HG03064 (cell line): ENCODE data around the gene ELOVL7.
"Not testable (repeated sequence)": the region's sequence is repeated elsewhere in the genome, so short reads cannot be mapped to it uniquely, and the experiment has no call there.

Experiments
- ATAC-seq: cut with Tn5 transposase; IDR thresholded peaks from one replicate; pipeline ENCODE4 v1.9.1; 2021; ENCODE audit warnings: low read depth; ENCODE audit not compliant: unreplicated experiment

ELOVL7 gene

DNA sequence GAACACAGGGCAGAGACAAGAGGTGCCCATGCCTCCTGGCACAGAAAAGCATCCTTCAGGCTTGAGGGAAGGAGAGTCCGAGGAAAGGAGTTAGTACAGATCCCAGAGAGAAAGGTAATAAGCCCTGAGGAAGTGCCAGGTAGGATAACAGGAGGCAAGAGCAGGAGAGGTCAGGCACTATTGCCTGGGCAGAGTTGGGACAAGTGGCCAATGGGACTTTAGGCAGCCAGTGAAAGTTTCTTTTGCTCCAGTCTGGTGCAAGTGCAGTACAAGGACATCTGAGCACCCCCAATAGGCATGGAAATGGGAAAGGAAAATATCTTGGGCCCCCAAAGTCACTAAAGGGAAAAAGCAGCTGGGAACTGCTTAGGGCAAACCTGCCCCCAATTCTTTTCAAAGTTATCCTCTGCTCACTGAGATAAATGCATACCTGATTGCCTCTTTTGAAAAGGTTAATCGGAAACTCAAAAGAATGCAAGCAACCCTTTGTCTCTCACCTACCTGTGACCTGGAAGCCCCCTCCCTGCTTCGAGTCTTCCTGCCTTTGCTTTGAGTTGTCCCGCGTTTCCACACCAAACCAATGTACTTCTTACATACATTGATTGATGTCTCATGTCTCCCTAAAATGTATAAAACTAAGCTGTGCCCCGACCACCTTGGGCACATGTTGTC is 46.5 kb downstream of the ELOVL7 start:
- no peak for ATAC-seq

DNA sequence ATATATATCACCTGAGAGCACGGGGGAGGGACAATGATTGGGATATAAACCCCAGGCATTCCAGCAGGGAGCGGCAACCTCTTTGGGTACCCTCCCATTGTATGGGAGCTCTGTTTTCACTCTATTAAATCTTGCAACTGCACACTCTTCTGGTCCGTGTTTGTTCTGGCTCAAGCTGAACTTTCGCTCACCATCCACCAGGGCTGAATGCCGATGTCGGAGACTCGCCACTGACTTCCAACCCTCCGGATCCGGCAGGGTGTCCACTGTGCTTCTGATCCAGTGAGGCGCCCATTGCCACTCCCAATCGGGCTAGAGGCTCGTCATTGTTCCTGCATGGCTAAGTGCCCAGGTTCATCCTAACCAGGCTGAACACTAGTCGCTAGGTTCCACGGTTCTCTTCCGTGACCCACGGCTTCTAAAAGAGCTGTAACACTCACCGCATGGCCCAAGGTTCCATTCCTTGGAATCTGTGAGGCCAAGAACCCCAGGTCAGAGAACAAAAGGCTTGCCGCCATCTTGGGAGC is 48.6 kb downstream of the ELOVL7 start:
- not testable (repeated sequence) for ATAC-seq

DNA sequence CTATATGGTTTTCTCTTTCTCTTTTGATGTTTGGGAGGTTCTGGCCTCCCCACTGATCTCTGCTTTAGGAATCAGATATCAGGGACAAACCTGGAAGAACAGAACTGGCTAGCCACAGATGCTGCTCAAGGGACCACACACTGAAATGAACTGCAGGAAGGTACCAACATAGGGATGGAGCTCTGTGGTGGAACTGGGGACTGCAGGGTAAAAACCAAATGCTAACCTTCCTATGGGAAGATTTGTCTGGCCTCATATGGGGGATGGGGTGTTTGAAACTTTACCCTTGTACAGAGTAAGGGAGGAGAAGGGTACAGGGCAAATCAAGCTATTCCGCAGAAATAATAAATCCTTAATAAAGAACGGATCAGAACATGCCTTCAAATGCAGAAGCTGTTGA is 49.4 kb downstream of the ELOVL7 start:
- ATAC-seq = no peak

DNA sequence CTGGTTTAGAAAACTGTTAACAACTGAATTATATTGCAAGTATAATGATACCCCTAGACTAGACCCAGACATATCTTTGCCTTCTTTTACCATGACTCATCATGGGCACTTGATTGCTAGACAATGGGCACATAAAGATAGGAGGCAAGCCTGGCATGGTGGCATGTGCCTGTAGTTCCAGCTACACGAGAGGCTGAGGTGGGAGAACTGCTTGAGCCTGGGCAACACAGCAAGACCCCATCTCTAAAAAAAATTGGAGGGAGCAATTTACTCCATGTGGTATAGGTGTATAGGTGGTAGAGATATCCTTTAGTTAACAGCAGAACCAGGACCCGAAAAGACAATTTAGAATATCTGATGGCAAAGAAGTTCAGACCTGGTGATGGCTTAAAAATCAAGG is 51.6 kb downstream of the ELOVL7 start:
- no peak for ATAC-seq

GRCh38 chr5:60789551-60789950 is 54.5 kb downstream of the ELOVL7 start:
- no peak for ATAC-seq

GRCh38 chr5:60788863-60789513 is 55.1 kb downstream of the ELOVL7 start:
- ATAC-seq = no peak

DNA sequence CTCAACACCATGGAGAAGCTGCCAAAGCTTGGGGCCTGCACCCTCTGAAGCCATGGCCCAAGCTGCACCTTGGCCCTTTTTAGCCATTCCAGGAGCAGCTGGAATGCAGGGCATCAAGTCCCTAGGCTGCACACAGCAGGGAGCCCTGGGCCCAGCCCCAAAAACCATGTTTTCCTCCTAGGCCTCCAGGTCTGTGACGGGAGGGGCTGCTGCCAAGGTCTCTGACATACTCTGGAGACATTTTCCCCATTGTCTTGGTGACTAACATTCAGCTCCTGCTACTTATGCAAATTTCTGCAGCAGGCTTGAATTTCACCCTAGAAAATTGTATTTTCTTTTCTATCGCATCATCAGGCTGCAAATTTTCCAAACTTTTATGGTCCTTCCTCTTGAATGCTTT is 64.6 kb downstream of the ELOVL7 start:
- no peak for ATAC-seq

DNA sequence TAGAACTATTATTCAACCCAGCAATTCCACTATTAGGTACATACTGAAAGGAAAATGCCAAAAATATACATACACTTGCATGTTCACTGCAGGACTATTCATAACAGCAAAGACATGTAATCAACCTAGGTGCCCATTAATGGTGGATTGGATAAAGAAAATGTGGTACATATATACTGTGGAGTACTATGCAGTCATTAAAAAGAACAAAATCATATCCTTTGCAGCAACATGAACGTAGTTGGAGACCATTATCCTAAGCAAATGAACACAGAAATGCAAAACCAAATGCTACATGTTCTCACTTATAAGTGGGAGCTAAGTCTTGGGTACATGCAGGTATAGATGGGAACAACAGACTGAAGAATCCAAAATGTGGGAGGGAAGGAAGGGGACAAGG is 67.7 kb downstream of the ELOVL7 start:
- no peak for ATAC-seq

DNA sequence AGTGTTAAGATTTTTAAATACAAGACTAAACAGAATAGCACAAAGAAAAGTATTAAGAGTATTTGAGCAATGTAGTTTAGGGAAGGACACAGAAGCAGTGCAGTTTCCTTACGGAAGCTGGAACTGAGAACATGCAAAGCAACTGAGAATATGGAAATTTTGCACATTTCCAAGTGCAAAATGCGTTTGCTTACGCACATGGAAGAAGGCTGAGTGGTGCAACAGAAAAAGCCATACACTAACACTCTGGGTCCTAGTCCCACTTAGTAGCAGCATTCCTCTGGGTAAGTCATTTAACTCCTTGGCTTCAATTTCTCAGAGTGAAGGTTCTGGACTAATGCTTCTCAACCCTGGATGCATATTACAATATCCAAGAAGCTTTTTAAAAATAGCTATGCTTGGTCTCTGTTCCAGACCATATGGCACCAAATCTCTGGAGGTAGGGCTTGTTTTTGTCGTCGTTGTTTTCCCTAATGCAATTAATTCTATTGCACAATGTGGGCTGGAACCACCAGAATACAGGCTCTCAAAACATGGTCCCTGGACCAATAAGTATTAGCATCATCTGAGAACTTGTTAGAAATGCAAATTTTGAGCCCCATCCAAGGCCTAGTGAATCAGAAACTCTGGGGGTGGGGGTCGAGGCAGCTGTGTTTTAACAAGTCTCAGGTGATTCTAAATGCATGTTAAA is 78.9 kb downstream of the ELOVL7 start:
- ATAC-seq = no peak

DNA sequence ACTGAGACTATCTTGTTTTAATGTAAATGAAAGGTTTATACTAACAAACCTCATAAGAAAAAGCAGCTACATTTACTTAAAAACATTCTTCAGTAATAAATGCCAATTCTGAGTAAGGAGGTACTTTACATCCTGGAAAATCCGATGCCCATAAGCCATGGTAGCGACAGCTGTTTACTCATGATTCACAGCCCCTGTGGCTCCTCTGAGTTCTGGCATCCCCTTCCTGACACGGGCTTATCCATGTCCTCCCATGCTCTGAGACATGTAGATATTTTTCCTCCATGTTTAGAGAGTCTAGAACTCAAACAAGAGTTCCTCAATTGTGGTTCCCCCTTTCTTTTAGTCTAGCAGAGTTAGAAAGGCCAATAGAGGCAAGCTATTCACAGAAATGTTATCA is 81.0 kb downstream of the ELOVL7 start:
- ATAC-seq = no peak

GRCh38 chr5:60754495-60754894 is 89.6 kb downstream of the ELOVL7 start:
- no peak for ATAC-seq

GRCh38 chr5:60744682-60745081 is 99.4 kb downstream of the ELOVL7 start:
- no peak for ATAC-seq

DNA sequence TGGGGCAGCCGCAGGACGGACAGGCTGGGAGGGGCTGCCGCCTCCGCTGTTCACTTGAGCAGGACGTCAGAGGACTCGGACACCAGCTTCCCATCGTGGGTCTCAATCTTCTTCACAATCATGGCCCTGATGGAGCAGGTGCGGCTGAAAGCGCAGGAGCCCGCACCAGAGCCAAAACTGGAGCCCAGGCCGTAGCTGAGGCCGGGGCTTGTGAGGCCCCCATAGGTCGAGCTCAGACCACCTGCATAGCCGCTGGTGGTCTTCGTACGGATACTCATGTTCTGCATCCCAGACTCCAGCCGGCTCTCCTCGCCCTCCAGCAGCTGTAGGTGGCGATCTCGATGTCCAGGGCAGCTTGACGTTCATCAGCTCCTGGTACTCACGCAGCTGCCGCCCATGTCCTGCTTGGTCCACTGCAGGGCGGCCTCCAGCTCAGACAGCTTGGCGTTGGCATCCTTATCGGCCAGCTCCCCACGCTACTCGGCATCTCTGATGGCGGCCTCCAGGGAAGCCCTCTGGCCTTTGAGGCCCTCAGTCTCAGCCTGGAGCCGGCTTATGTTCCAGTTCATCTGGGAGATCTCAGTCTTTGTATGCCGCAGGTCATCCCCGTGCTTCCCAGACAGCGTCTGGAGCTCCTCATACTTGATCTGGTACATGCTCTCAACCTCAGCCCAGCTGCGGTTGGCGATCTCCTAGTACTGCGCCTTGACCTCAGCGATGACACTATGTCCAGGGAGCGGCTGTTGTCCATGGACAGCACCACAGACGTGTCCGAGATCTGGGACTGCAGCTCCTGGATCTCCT is 100.4 kb downstream of the ELOVL7 start:
- no peak for ATAC-seq

DNA sequence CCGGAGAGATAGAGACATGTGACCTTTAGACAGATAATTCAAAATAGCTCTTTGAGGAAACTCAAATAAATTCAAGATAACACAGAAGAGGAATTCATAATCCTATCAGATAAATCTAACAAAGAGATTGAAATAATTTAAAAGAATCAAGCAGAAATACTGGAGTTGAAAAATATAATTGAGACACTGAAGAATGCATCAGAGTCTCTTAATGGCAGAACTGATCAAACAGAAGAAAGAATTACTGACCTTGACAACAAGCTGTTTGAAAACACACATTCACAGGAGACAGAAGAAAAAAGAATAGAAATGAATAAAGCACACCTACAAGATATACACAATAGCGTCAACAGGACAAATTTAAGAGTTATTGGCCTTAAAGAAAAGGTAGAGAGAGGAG is 103.7 kb downstream of the ELOVL7 start:
- no peak for ATAC-seq

DNA sequence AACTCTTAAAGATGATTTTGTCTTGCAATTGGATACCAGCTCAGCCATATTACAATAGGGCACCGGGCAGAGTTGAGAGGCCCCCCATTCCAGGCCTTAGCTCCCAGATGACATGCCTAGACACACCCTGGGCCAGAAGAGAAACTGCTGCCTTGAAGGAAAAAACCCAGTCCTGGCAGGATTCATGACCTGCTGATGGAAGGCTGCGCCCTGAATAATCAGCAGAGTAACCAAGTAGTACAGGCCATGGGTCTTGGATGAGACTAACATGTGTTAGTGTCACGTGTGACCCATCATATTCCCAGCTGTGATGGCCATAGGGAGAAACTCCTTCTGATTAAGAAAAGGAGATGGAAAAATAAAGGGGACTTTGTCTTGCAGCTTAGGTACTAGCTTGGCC is 105.1 kb downstream of the ELOVL7 start:
- no peak for ATAC-seq

DNA sequence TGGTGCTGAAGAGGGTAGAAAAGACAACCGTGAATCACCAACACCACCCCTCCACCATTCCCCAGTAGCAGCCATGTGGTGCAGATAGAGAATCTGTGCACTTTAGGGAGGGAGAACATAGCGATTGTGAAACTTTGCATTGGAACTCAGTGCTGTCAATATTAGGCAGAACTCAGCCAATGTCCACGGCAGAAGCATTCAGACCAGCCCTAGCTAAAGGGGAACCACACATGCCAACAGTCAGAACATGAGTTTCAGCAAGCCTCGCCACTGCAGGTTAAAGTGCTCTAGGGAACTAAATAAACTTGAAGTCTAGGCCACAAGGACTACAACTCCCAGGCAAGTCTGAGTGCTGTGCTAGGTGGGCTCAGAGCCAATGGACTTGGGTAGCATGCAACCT is 105.6 kb downstream of the ELOVL7 start:
- ATAC-seq = no peak

GRCh38 chr5:60730858-60731257 is 113.2 kb downstream of the ELOVL7 start:
- ATAC-seq = not testable (repeated sequence)

GRCh38 chr5:60727033-60727679 is 116.9 kb downstream of the ELOVL7 start:
- no peak for ATAC-seq

DNA sequence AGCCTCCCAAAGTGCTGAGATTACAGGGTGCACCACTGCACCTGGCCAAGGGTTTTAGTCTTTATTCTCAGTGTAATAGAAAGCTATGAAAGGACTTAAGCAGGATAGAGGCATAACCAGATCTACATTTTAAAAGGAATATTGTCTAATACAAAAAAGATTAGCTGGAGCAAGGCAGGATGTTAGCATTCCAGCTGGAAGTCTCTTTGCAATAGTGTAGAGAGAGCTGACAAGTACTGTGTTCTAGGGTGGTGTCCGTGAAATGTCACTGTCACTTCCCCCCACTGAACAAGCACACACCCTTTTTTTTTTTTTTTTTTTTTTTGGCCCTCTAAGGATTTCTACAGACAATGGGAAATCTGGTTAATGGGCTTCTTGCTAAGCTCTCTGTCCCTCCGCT is 119.9 kb downstream of the ELOVL7 start:
- no peak for ATAC-seq

DNA sequence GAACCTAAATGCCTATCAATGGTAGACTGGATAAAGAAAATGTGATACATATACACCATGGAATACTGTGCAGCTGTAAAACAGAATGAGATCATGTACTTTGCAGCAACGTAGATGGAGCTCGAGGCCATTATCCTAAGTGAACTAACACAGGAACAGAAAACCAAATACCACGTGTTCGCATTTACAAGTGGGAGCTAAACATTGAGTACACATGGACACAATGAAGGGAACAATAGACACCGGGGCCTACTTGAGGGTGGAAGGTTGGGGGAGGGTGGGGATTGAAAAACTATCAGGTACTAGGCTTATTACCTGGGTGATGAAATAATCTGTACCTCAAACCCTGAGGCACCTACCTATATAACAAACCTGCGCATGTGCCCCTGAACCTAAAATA is 121.7 kb downstream of the ELOVL7 start:
- no peak for ATAC-seq
